ENCODE results near the gene CABP5.

- TF ChIP-seq CTCF (IDR thresholded peaks at IDR 0.05), result no peak
- TF ChIP-seq POLR2A (IDR thresholded peaks at IDR 0.05), result no peak
These were observed 20.4 kb downstream of the CABP5 start for GRCh38 chr19:48023518-48023917.
